Measurements from ENCODE around the gene CCBE1.
A peak's percentile ranks its signal among the peaks of the same experiment; 100 is the strongest.

The CCBE1 gene

GRCh38 chr18:59695551-59695950, 1.7 kb downstream of the CCBE1 start:
- TF ChIP-seq CTCF (conservative IDR thresholded peaks at IDR 0.05; ENCODE audit: low read length) = no peak
- DNase-seq (ENCODE audit: low read depth) = no peak
- peak overlapping the region; percentile 89 for H3K4me3 ChIP-seq (ENCODE audit: low read length)

- no peak for TF ChIP-seq CTCF (conservative IDR thresholded peaks at IDR 0.05; ENCODE audit: low read length)
- peak overlapping the region; percentile 89 for H3K4me3 ChIP-seq (ENCODE audit: low read length)
- no peak for DNase-seq (ENCODE audit: low read depth)
These were observed 2.4 kb downstream of the CCBE1 start for GRCh38 chr18:59694824-59695223.

- no peak for TF ChIP-seq CTCF (conservative IDR thresholded peaks at IDR 0.05; ENCODE audit: low read length)
- no peak overlapping the region for H3K4me3 ChIP-seq (ENCODE audit: low read length)
- no peak for DNase-seq (ENCODE audit: low read depth)
These were observed 5.2 kb downstream of the CCBE1 start for GRCh38 chr18:59691996-59692395.

GRCh38 chr18:59690996-59691395, 6.2 kb downstream of the CCBE1 start:
- TF ChIP-seq CTCF (conservative IDR thresholded peaks at IDR 0.05; ENCODE audit: low read length) = no peak
- no peak overlapping the region for H3K4me3 ChIP-seq (ENCODE audit: low read length)
- peak; percentile 86 for DNase-seq (ENCODE audit: low read depth)

GRCh38 chr18:59690186-59690982, 6.8 kb downstream of the CCBE1 start:
- H3K4me3 ChIP-seq (ENCODE audit: low read length) = no peak overlapping the region
- DNase-seq (ENCODE audit: low read depth) = peak; percentile 45
- TF ChIP-seq CTCF (conservative IDR thresholded peaks at IDR 0.05; ENCODE audit: low read length) = no peak

GRCh38 chr18:59689756-59690155, 7.5 kb downstream of the CCBE1 start:
- no peak overlapping the region for H3K4me3 ChIP-seq (ENCODE audit: low read length)
- TF ChIP-seq CTCF (conservative IDR thresholded peaks at IDR 0.05; ENCODE audit: low read length) = no peak
- DNase-seq (ENCODE audit: low read depth) = no peak

GRCh38 chr18:59686260-59686659, 11.0 kb downstream of the CCBE1 start:
- TF ChIP-seq CTCF (conservative IDR thresholded peaks at IDR 0.05; ENCODE audit: low read length) = no peak
- H3K4me3 ChIP-seq (ENCODE audit: low read length) = no peak overlapping the region
- DNase-seq (ENCODE audit: low read depth) = no peak
